ENCODE results near the gene NPTXR. TPM values are rescaled to one million over a fixed set of nuclear protein-coding genes. Genes with fewer than 3 reads are reported as not detected.

Gene NPTXR
- total RNA-seq, 2 experiments from 2014 or later, result 0.08 TPM; not detected in 1

GRCh38 chr22:38776086-38776485 is 67.7 kb downstream of the NPTXR start:
- TF ChIP-seq CTCF (conservative IDR thresholded peaks at IDR 0.05; ENCODE audit: low read length), result no peak
- no peak for TF ChIP-seq EZH2phosphoT487 (IDR thresholded peaks at IDR 0.05; ENCODE audit: borderline replicate concordance, low read depth, low read length)
- Histone ChIP-seq H3K4me3 (ENCODE audit: low read depth, low read length, poor library complexity, severe bottlenecking) (no peak overlapping the region), H4K20me1 (ENCODE audit: insufficient read depth, low read length) (no peaks in the 10 kb centered on the region), H3K36me3 (ENCODE audit: insufficient read depth, low read length) (no peaks in the 10 kb centered on the region), H3K79me2 (ENCODE audit: insufficient read depth, low read depth, low read length) (no peaks in the 10 kb centered on the region), H3K9me2 (ENCODE audit: insufficient read depth, low read length) (no peaks in the 10 kb centered on the region), H3K27ac (ENCODE audit: low read depth, low read length, poor library complexity, severe bottlenecking) (no peak overlapping the region), H3K4me1 (ENCODE audit: insufficient read depth, low read length, poor library complexity, severe bottlenecking) (no peaks in the 10 kb centered on the region), H3K9me3 (ENCODE audit: low read length) (no peaks in the 10 kb centered on the region), H3K4me2 (ENCODE audit: low read length) (no peak overlapping the region), H2AFZ (ENCODE audit: low read length) (no peak overlapping the region)
- DNase-seq (ENCODE audit: low spot score), result no peak
- BruUV-seq (replicated peaks), result no TSS peak
- POLR2A ChIA-PET, result no interaction called here
- intact Hi-C loops (cut with micrococcal nuclease; ENCODE audit: unreplicated experiment), result no loop called here
- CTCF ChIA-PET (ENCODE audit: unreplicated experiment), result no interaction called here

- TF ChIP-seq EZH2phosphoT487 (IDR thresholded peaks at IDR 0.05; ENCODE audit: borderline replicate concordance, low read depth, low read length) (no peak), CTCF (conservative IDR thresholded peaks at IDR 0.05; ENCODE audit: low read length) (no peak)
Measured at GRCh38 chr22:38775656-38776055, 68.2 kb downstream of the NPTXR start.

GRCh38 chr22:38774496-38775166 is 69.2 kb downstream of the NPTXR start:
- BruUV-seq (replicated peaks), result no TSS peak
- intact Hi-C loops (cut with micrococcal nuclease; ENCODE audit: unreplicated experiment), result no loop called here
- CTCF ChIA-PET (ENCODE audit: unreplicated experiment), result no interaction called here

More at GRCh38 chr22:38775656-38776055, 68.2 kb downstream of the NPTXR start:
- BruUV-seq (replicated peaks), result no TSS peak
- H3K79me2 ChIP-seq (ENCODE audit: insufficient read depth, low read depth, low read length), result no peaks in the 10 kb centered on the region
- H3K4me1 ChIP-seq (ENCODE audit: insufficient read depth, low read length, poor library complexity, severe bottlenecking), result no peaks in the 10 kb centered on the region
- H3K4me3 ChIP-seq (ENCODE audit: low read depth, low read length, poor library complexity, severe bottlenecking), result no peak overlapping the region
- no peak for DNase-seq (ENCODE audit: low spot score)
- H4K20me1 ChIP-seq (ENCODE audit: insufficient read depth, low read length), result no peaks in the 10 kb centered on the region
- no peak overlapping the region for H3K27ac ChIP-seq (ENCODE audit: low read depth, low read length, poor library complexity, severe bottlenecking)
- CTCF ChIA-PET (ENCODE audit: unreplicated experiment), result no interaction called here
- H3K9me3 ChIP-seq (ENCODE audit: low read length), result no peaks in the 10 kb centered on the region
- no peak overlapping the region for H2AFZ ChIP-seq (ENCODE audit: low read length)
- no peaks in the 10 kb centered on the region for H3K36me3 ChIP-seq (ENCODE audit: insufficient read depth, low read length)
- POLR2A ChIA-PET, result no interaction called here
- intact Hi-C loops (cut with micrococcal nuclease; ENCODE audit: unreplicated experiment), result no loop called here
- no peak overlapping the region for H3K4me2 ChIP-seq (ENCODE audit: low read length)
- H3K9me2 ChIP-seq (ENCODE audit: insufficient read depth, low read length), result no peaks in the 10 kb centered on the region

More at GRCh38 chr22:38774496-38775166, 69.2 kb downstream of the NPTXR start:
- Histone ChIP-seq H3K4me2 (ENCODE audit: low read length) (no peak overlapping the region), H3K36me3 (ENCODE audit: insufficient read depth, low read length) (no peaks in the 10 kb centered on the region), H3K4me1 (ENCODE audit: insufficient read depth, low read length, poor library complexity, severe bottlenecking) (no peaks in the 10 kb centered on the region), H3K9me3 (ENCODE audit: low read length) (no peaks in the 10 kb centered on the region), H3K79me2 (ENCODE audit: insufficient read depth, low read depth, low read length) (no peaks in the 10 kb centered on the region), H4K20me1 (ENCODE audit: insufficient read depth, low read length) (no peaks in the 10 kb centered on the region), H3K4me3 (ENCODE audit: low read depth, low read length, poor library complexity, severe bottlenecking) (no peak overlapping the region), H2AFZ (ENCODE audit: low read length) (no peak overlapping the region), H3K9me2 (ENCODE audit: insufficient read depth, low read length) (no peaks in the 10 kb centered on the region), H3K27ac (ENCODE audit: low read depth, low read length, poor library complexity, severe bottlenecking) (no peak overlapping the region)
- POLR2A ChIA-PET, result no interaction called here
- TF ChIP-seq EZH2phosphoT487 (IDR thresholded peaks at IDR 0.05; ENCODE audit: borderline replicate concordance, low read depth, low read length) (no peak), CTCF (conservative IDR thresholded peaks at IDR 0.05; ENCODE audit: low read length) (no peak)
- no peak for DNase-seq (ENCODE audit: low spot score)

Measured in OCI-LY7 (cell line).